Measurements from ENCODE around the gene RADIL. TPM values are rescaled to one million over a fixed set of nuclear protein-coding genes. Genes with fewer than 3 reads are reported as not detected.

Gene RADIL
- total RNA-seq, 1 experiment from 2014 or later = 5.0 TPM

- no peaks in the 10 kb centered on the region for H3K4me1 ChIP-seq (ENCODE audit: insufficient read depth, low read length, poor library complexity, severe bottlenecking)
- CTCF ChIA-PET = no interaction called here
- no peak for TF ChIP-seq EZH2 (IDR thresholded peaks at IDR 0.05; ENCODE audit: borderline replicate concordance, low read depth, low read length, poor library complexity, severe bottlenecking)
- no peak for TF ChIP-seq CTCF (conservative IDR thresholded peaks at IDR 0.05; ENCODE audit: low read depth, low read length)
- BruUV-seq (replicated peaks) = no TSS peak
- no peaks in the 10 kb centered on the region for H3K36me3 ChIP-seq (ENCODE audit: insufficient read depth, low read length, poor library complexity, severe bottlenecking)
- DNase-seq (ENCODE audit: low spot score) = no peak
- no peaks in the 10 kb centered on the region for H3K27me3 ChIP-seq (replicated peaks; ENCODE audit: insufficient read depth, low read depth, low read length, poor library complexity)
- intact Hi-C loops (cut with micrococcal nuclease; ENCODE audit: unreplicated experiment) = no loop called here
- H3K9me3 ChIP-seq (ENCODE audit: low read depth, low read length, poor library complexity, severe bottlenecking) = no peaks in the 10 kb centered on the region
- H3K4me3 ChIP-seq (ENCODE audit: low read depth, low read length, poor library complexity, severe bottlenecking) = no peak overlapping the region
- POLR2A ChIA-PET (ENCODE audit: low non-redundant PET) = no interaction called here
- H3K27ac ChIP-seq (ENCODE audit: low read depth, low read length, poor library complexity, severe bottlenecking) = no peak overlapping the region
Observed at GRCh38 chr7:4801839-4802231, 81.7 kb downstream of the RADIL start.

- POLR2A ChIA-PET (ENCODE audit: low non-redundant PET) = no interaction called here
Observed at GRCh38 chr7:4800926-4801838, 82.3 kb downstream of the RADIL start.

GRCh38 chr7:4800487-4800886 lies 83.0 kb downstream of the RADIL start:
- no peaks in the 10 kb centered on the region for H3K9me3 ChIP-seq (ENCODE audit: low read depth, low read length, poor library complexity, severe bottlenecking)
- H3K27ac ChIP-seq (ENCODE audit: low read depth, low read length, poor library complexity, severe bottlenecking) = no peak overlapping the region
- DNase-seq (ENCODE audit: low spot score) = no peak
- BruUV-seq (replicated peaks) = no TSS peak
- no peaks in the 10 kb centered on the region for H3K36me3 ChIP-seq (ENCODE audit: insufficient read depth, low read length, poor library complexity, severe bottlenecking)
- no peak overlapping the region for H3K4me3 ChIP-seq (ENCODE audit: low read depth, low read length, poor library complexity, severe bottlenecking)
- intact Hi-C loops (cut with micrococcal nuclease; ENCODE audit: unreplicated experiment) = no loop called here
- no peak for TF ChIP-seq CTCF (conservative IDR thresholded peaks at IDR 0.05; ENCODE audit: low read depth, low read length)
- TF ChIP-seq EZH2 (IDR thresholded peaks at IDR 0.05; ENCODE audit: borderline replicate concordance, low read depth, low read length, poor library complexity, severe bottlenecking) = no peak
- no peaks in the 10 kb centered on the region for H3K4me1 ChIP-seq (ENCODE audit: insufficient read depth, low read length, poor library complexity, severe bottlenecking)
- ChIA-PET CTCF (no interaction called here), POLR2A (ENCODE audit: low non-redundant PET) (no interaction called here)
- H3K27me3 ChIP-seq (replicated peaks; ENCODE audit: insufficient read depth, low read depth, low read length, poor library complexity) = no peaks in the 10 kb centered on the region

More at GRCh38 chr7:4800926-4801838, 82.3 kb downstream of the RADIL start:
- Histone ChIP-seq H3K4me1 (ENCODE audit: insufficient read depth, low read length, poor library complexity, severe bottlenecking) (no peaks in the 10 kb centered on the region), H3K27ac (ENCODE audit: low read depth, low read length, poor library complexity, severe bottlenecking) (no peak overlapping the region), H3K4me3 (ENCODE audit: low read depth, low read length, poor library complexity, severe bottlenecking) (no peak overlapping the region), H3K27me3 (replicated peaks; ENCODE audit: insufficient read depth, low read depth, low read length, poor library complexity) (no peaks in the 10 kb centered on the region), H3K9me3 (ENCODE audit: low read depth, low read length, poor library complexity, severe bottlenecking) (no peaks in the 10 kb centered on the region), H3K36me3 (ENCODE audit: insufficient read depth, low read length, poor library complexity, severe bottlenecking) (no peaks in the 10 kb centered on the region)
- intact Hi-C loops (cut with micrococcal nuclease; ENCODE audit: unreplicated experiment) = no loop called here
- no TSS peak for BruUV-seq (replicated peaks)
- TF ChIP-seq EZH2 (IDR thresholded peaks at IDR 0.05; ENCODE audit: borderline replicate concordance, low read depth, low read length, poor library complexity, severe bottlenecking) = no peak
- TF ChIP-seq CTCF (conservative IDR thresholded peaks at IDR 0.05; ENCODE audit: low read depth, low read length) = no peak
- DNase-seq (ENCODE audit: low spot score) = no peak
- CTCF ChIA-PET = no interaction called here
